CD14-positive monocyte (primary cell): ENCODE measurements around the gene CFAP126. TPM values are rescaled to one million over a fixed set of nuclear protein-coding genes. Genes with fewer than 3 reads are reported as not detected.

Source experiments
- DNase-seq, 3 donors: peaks; one replicate each; pipeline ENCODE4 v3.0.0-alpha.2; 2011 to 2022
- H2AFZ ChIP-seq: 2 replicates; pipeline ENCODE4 v1.6.0; 2012; ENCODE audit warnings: mild to moderate bottlenecking, low read depth, low read length, inconsistent platforms; ENCODE audit not compliant: insufficient read depth, poor library complexity, severe bottlenecking
- H3K27ac ChIP-seq, 2 donors: 1 replicate in 1 of 2; 2 replicates in 1 of 2; pipeline ENCODE4 v1.5.1; 2012 to 2013; ENCODE audit warnings: low read length in 2 of 2, control low read depth in 1 of 2, inconsistent platforms in 1 of 2, low read depth in 1 of 2, mild to moderate bottlenecking in 1 of 2
- H3K27me3 ChIP-seq, 2 donors: one replicate each; pipeline versions ENCODE4 v1.6.0 to v1.6.1; 2011 to 2013; ENCODE audit warnings: low read length in 2 of 2; ENCODE audit not compliant: control insufficient read depth in 2 of 2, insufficient read depth in 2 of 2
- H3K36me3 ChIP-seq, 2 donors: replicated peaks in 1 of 2; 1 replicate in 1 of 2; 2 replicates in 1 of 2; pipeline versions ENCODE4 v1.5.1 to v1.6.1; 2012 to 2013; ENCODE audit warnings: low read length in 2 of 2, control low read depth in 1 of 2, inconsistent platforms in 1 of 2, mild to moderate bottlenecking in 1 of 2; ENCODE audit not compliant: insufficient read depth in 2 of 2, control insufficient read depth in 1 of 2
- H3K4me1 ChIP-seq, 2 donors: 1 replicate in 1 of 2; 2 replicates in 1 of 2; pipeline versions ENCODE4 v1.5.1 to v1.6.1; 2012 to 2013; ENCODE audit warnings: low read length in 2 of 2, control low read depth in 1 of 2, inconsistent platforms in 1 of 2, mild to moderate bottlenecking in 1 of 2, moderate library complexity in 1 of 2; ENCODE audit not compliant: insufficient read depth in 2 of 2, control insufficient read depth in 1 of 2
- H3K4me2 ChIP-seq: replicated peaks from 2 replicates; pipeline ENCODE3; 2012; ENCODE audit warnings: low read length, moderate library complexity, mild to moderate bottlenecking; ENCODE audit not compliant: poor library complexity, severe bottlenecking; ENCODE audit errors: extremely low read depth
- H3K4me3 ChIP-seq, 3 experiments: fragments of 200-600 bp in 1 of 3; sonication (generic) in 1 of 3; replicated peaks in 1 of 3; 1 replicate in 2 of 3; 2 replicates in 1 of 3; pipeline ENCODE4 v1.5.1; 2011 to 2013; ENCODE audit warnings: low read length in 3 of 3, mild to moderate bottlenecking in 3 of 3, control low read depth in 2 of 3, low read depth in 2 of 3, inconsistent platforms in 1 of 3, moderate library complexity in 1 of 3
- H3K79me2 ChIP-seq: 2 replicates; pipeline ENCODE4 v1.6.0; 2012; ENCODE audit warnings: mild to moderate bottlenecking, control low read depth, inconsistent platforms, low read length, moderate library complexity; ENCODE audit not compliant: insufficient read depth
- H3K9ac ChIP-seq: 2 replicates; pipeline ENCODE4 v1.6.0; 2017; ENCODE audit warnings: low read length, mild to moderate bottlenecking; ENCODE audit not compliant: insufficient read depth, poor library complexity, severe bottlenecking
- H3K9me3 ChIP-seq, 2 donors: replicated peaks in 1 of 2; 1 replicate in 1 of 2; 2 replicates in 1 of 2; pipeline versions ENCODE4 v1.5.1 to v1.6.1; 2012 to 2013; ENCODE audit warnings: low read length in 2 of 2, control low read depth in 1 of 2; ENCODE audit not compliant: control insufficient read depth in 1 of 2, insufficient read depth in 1 of 2
- H4K20me1 ChIP-seq: 2 replicates; pipeline ENCODE4 v1.6.0; 2012; ENCODE audit warnings: mild to moderate bottlenecking, low read length, control low read depth, moderate library complexity; ENCODE audit not compliant: insufficient read depth
- H3K27ac Mint-ChIP-seq, 7 donors: one replicate each; pipeline ENCODE4 v1.8.0; 2020; ENCODE audit warnings: mild to moderate bottlenecking in 7 of 7, mixed read lengths in 7 of 7, moderate library complexity in 6 of 7, inconsistent platforms in 2 of 7
- H3K27me3 Mint-ChIP-seq, 3 donors: one replicate each; pipeline ENCODE4 v1.8.0; 2021 to 2022; ENCODE audit warnings: low read depth in 3 of 3, mild to moderate bottlenecking in 3 of 3, mixed read lengths in 3 of 3, moderate library complexity in 3 of 3, inconsistent platforms in 1 of 3
- H3K36me3 Mint-ChIP-seq, 2 donors: one replicate each; pipeline ENCODE4 v1.8.0; 2020; ENCODE audit warnings: mixed read lengths in 2 of 2, inconsistent platforms in 1 of 2, mild to moderate bottlenecking in 1 of 2
- H3K4me1 Mint-ChIP-seq: one replicate; pipeline ENCODE4 v1.8.0; 2020; ENCODE audit warnings: mild to moderate bottlenecking, mixed read lengths
- H3K4me3 Mint-ChIP-seq, 2 donors: one replicate each; pipeline ENCODE4 v1.8.0; 2020; ENCODE audit warnings: mild to moderate bottlenecking in 2 of 2, mixed read lengths in 2 of 2, moderate library complexity in 1 of 2
- H3K9me3 Mint-ChIP-seq, 7 donors: one replicate each; pipeline ENCODE4 v1.8.0; 2020 to 2022; ENCODE audit warnings: mixed read lengths in 7 of 7, mild to moderate bottlenecking in 6 of 7, moderate library complexity in 6 of 7, inconsistent platforms in 2 of 7
- CTCF ChIP-seq: fragments of 200-600 bp; IDR thresholded peaks from one replicate; pipeline ENCODE4 v1.8.0; 2022; ENCODE audit warnings: antibody characterized with exemption, mild to moderate bottlenecking
- WGBS: methylation state at CpG from one replicate; pipeline ENCODE4 v1.1.5; 2013; ENCODE audit warnings: missing lambda C conversion rate; ENCODE audit not compliant: insufficient coverage; 5-methylcytosine and 5-hydroxymethylcytosine counted together
- intact Hi-C, 2 donors: fragments of 100-400 bp; cut with micrococcal nuclease; formaldehyde crosslinking; loops; one replicate each; pipeline versions ENCODE4 v1.15.0 to v1.15.1; 2023
- polyA plus RNA-seq, 3 donors: library from polyadenylated mRNA; depleted of rRNA in 1 of 3; unstranded in 2 of 3; stranded (reverse) in 1 of 3; fragments of 300-500 nt in 2 of 3; fragments of >200 nt in 1 of 3; fragmentation: Illumina TruSeq in 2 of 3; gene quantifications; 1 replicate in 2 of 3; 2 replicates in 1 of 3; pipeline ENCODE4 v1.2.3, GENCODE V29; 2012 to 2021

CFAP126 gene
- polyA plus RNA-seq, 3 donors: not detected

GRCh38 chr1:161357073-161357472 lies 10.6 kb downstream of the CFAP126 start:
- peaks cover 44 to 71% of the 10 kb centered on the region in 2 donors for H3K36me3 Mint-ChIP-seq
- Histone ChIP-seq H3K4me1 (peaks cover 7 to 10% of the 10 kb centered on the region in 2 donors), H3K79me2 (no peaks in the 10 kb centered on the region), H3K9me3 (no peaks in the 10 kb centered on the region), H3K4me2 (no peak overlapping the region), H3K9ac (no peak overlapping the region), H4K20me1 (peaks cover under 1% of the 10 kb centered on the region), H3K36me3 (peaks cover 18 to 64% of the 10 kb centered on the region in 2 donors), H3K27ac (no peak overlapping the region), H3K4me3 (no peak overlapping the region), H2AFZ (no peak overlapping the region), H3K27me3 (no peaks in the 10 kb centered on the region)
- peaks cover 11% of the 10 kb centered on the region for H3K4me1 Mint-ChIP-seq
- no peak for DNase-seq
- no peak overlapping the region for H3K27ac Mint-ChIP-seq
- no peak overlapping the region for H3K4me3 Mint-ChIP-seq
- no peaks in the 10 kb centered on the region for H3K9me3 Mint-ChIP-seq
- no peaks in the 10 kb centered on the region for H3K27me3 Mint-ChIP-seq
- WGBS: 100% methylated on average over 4 of the region's 8 CpGs
- TF ChIP-seq CTCF: no peak
- intact Hi-C loops: no loop called here

GRCh38 chr1:161351482-161351881 lies 16.2 kb downstream of the CFAP126 start:
- H4K20me1 ChIP-seq: peaks cover 16% of the 10 kb centered on the region
- no CpG with 5 or more reads among the region's 1 CpG for WGBS
- peaks cover 9 to 13% of the 10 kb centered on the region in 2 donors for H3K4me1 ChIP-seq
- Mint-ChIP-seq H3K4me3 (no peak overlapping the region), H3K27me3 (no peaks in the 10 kb centered on the region), H3K4me1 (peaks cover 17% of the 10 kb centered on the region), H3K9me3 (no peaks in the 10 kb centered on the region), H3K27ac (peak overlapping the region in 2 of 7 donors; percentile 54 to 74), H3K36me3 (peaks cover 36 to 40% of the 10 kb centered on the region in 2 donors)
- no peak overlapping the region for H3K4me3 ChIP-seq
- no peak overlapping the region for H3K9ac ChIP-seq
- H3K4me2 ChIP-seq: no peak overlapping the region
- TF ChIP-seq CTCF: no peak
- no peaks in the 10 kb centered on the region for H3K79me2 ChIP-seq
- H3K9me3 ChIP-seq: no peaks in the 10 kb centered on the region
- DNase-seq: peak; percentile 37 to 47 (median 43)
- H3K27ac ChIP-seq: peak overlapping the region in 1 of 2 donors; percentile 65
- peaks cover 12 to 51% of the 10 kb centered on the region in 2 donors for H3K36me3 ChIP-seq
- intact Hi-C loops: no loop called here
- H2AFZ ChIP-seq: no peak overlapping the region
- H3K27me3 ChIP-seq: no peaks in the 10 kb centered on the region
